HCT116 (cell line): ENCODE measurements around the gene SPRED1.

Experiments used
- CTCF ChIP-seq, 3 experiments: fragments of 200-600 bp in 1 of 3; sonication (generic) in 1 of 3; IDR thresholded peaks in 2 of 3; conservative IDR thresholded peaks in 1 of 3; 2 replicates each; pipeline ENCODE4 v1.5.1; 2012 to 2017; ENCODE audit warnings: low read depth in 2 of 3, low read length in 2 of 3, antibody characterized with exemption in 1 of 3, borderline replicate concordance in 1 of 3, control low read depth in 1 of 3, mild to moderate bottlenecking in 1 of 3, mixed read lengths in 1 of 3, mixed run types in 1 of 3, moderate library complexity in 1 of 3; ENCODE audit not compliant: insufficient read depth in 1 of 3
- RAD21 ChIP-seq: IDR thresholded peaks from 2 replicates; pipeline ENCODE4 v1.6.1; 2012; ENCODE audit warnings: low read depth, mild to moderate bottlenecking
- SIN3A ChIP-seq: IDR thresholded peaks from 2 replicates; pipeline ENCODE4 v1.6.1; 2012; ENCODE audit warnings: low read depth
- SP1 ChIP-seq: IDR thresholded peaks from 2 replicates; pipeline ENCODE4 v1.6.1; 2012; ENCODE audit warnings: low read depth

- TF ChIP-seq SIN3A (no peak), SP1 (no peak), CTCF (IDR thresholded peaks at IDR 0.05 in 2 of 3, conservative IDR thresholded peaks at IDR 0.05 in 1 of 3; ENCODE audit: borderline replicate concordance in 1 of 3, insufficient read depth in 1 of 3, low read depth in 2 of 3, low read length in 2 of 3) (no peak), RAD21 (no peak)
Observed at GRCh38 chr15:38215707-38216106, 36.9 kb upstream of the SPRED1 start.
